HEK293 (cell line): Measurements from ENCODE around the gene TNKS2.

Experiments
- FEZF1 ChIP-seq: fragments of 450-650 bp; formaldehyde crosslinking; IDR thresholded peaks from 2 replicates; pipeline ENCODE4 v1.5.1; 2016; ENCODE audit warnings: missing biosample characterization, missing genetic modification characterization
- KLF10 ChIP-seq: fragments of 450-650 bp; IDR thresholded peaks from 2 replicates; pipeline ENCODE4 v1.5.1; 2018; ENCODE audit warnings: missing biosample characterization, mild to moderate bottlenecking, missing genetic modification characterization
- KLF16 ChIP-seq: fragments of 450-650 bp; formaldehyde crosslinking; IDR thresholded peaks from 2 replicates; pipeline ENCODE4 v1.5.1; 2017; ENCODE audit warnings: missing biosample characterization, missing genetic modification characterization
- KLF8 ChIP-seq: fragments of 450-650 bp; formaldehyde crosslinking; IDR thresholded peaks from 2 replicates; pipeline ENCODE4 v1.5.1; 2016; ENCODE audit warnings: missing biosample characterization, missing genetic modification characterization
- PRDM6 ChIP-seq: fragments of 450-650 bp; formaldehyde crosslinking; IDR thresholded peaks from 2 replicates; pipeline ENCODE4 v1.5.1; 2017; ENCODE audit warnings: missing biosample characterization, missing genetic modification characterization
- SALL2 ChIP-seq: fragments of 450-650 bp; formaldehyde crosslinking; IDR thresholded peaks from 2 replicates; pipeline ENCODE4 v1.5.0; 2017; ENCODE audit warnings: missing biosample characterization, mild to moderate bottlenecking, missing genetic modification characterization, borderline replicate concordance
- SETDB1 ChIP-seq: IDR thresholded peaks from one replicate; pipeline ENCODE4 v1.6.1; 2017; ENCODE audit warnings: mild to moderate bottlenecking, low read length, moderate library complexity, mixed read lengths; ENCODE audit not compliant: insufficient read length
- SP3 ChIP-seq: fragments of 450-650 bp; formaldehyde crosslinking; IDR thresholded peaks from 2 replicates; pipeline ENCODE4 v1.5.1; 2016; ENCODE audit warnings: missing biosample characterization, missing genetic modification characterization
- TRIM28 ChIP-seq: IDR thresholded peaks from 2 replicates; pipeline ENCODE4 v1.6.1; 2011; ENCODE audit warnings: low read length, control low read depth, borderline replicate concordance
- TSHZ1 ChIP-seq: fragments of 450-650 bp; formaldehyde crosslinking; IDR thresholded peaks from 2 replicates; pipeline ENCODE4 v1.5.1; 2016; ENCODE audit warnings: missing biosample characterization, missing genetic modification characterization, borderline replicate concordance
- ZBTB10 ChIP-seq: fragments of 450-650 bp; formaldehyde crosslinking; IDR thresholded peaks from 2 replicates; pipeline ENCODE4 v1.5.1; 2016; ENCODE audit warnings: missing biosample characterization, missing genetic modification characterization
- ZBTB48 ChIP-seq: fragments of 450-650 bp; formaldehyde crosslinking; IDR thresholded peaks from 2 replicates; pipeline ENCODE4 v1.5.1; 2016; ENCODE audit warnings: missing biosample characterization, missing genetic modification characterization
- ZBTB8A ChIP-seq: fragments of 450-650 bp; formaldehyde crosslinking; IDR thresholded peaks from 2 replicates; pipeline ENCODE4 v1.5.1; 2016; ENCODE audit warnings: missing biosample characterization, missing genetic modification characterization
- ZFP37 ChIP-seq: fragments of 450-650 bp; formaldehyde crosslinking; IDR thresholded peaks from 2 replicates; pipeline ENCODE4 v1.5.1; 2016; ENCODE audit warnings: missing biosample characterization, missing genetic modification characterization
- ZFP69B ChIP-seq: fragments of 450-650 bp; formaldehyde crosslinking; IDR thresholded peaks from 2 replicates; pipeline ENCODE4 v1.5.1; 2016; ENCODE audit warnings: missing biosample characterization, missing genetic modification characterization
- ZNF121 ChIP-seq: fragments of 450-650 bp; formaldehyde crosslinking; IDR thresholded peaks from 2 replicates; pipeline ENCODE4 v1.5.1; 2016; ENCODE audit warnings: missing biosample characterization, missing genetic modification characterization
- ZNF140 ChIP-seq: fragments of 450-650 bp; formaldehyde crosslinking; IDR thresholded peaks from 2 replicates; pipeline ENCODE4 v1.5.1; 2016; ENCODE audit warnings: missing biosample characterization, missing genetic modification characterization
- ZNF146 ChIP-seq: fragments of 450-650 bp; formaldehyde crosslinking; IDR thresholded peaks from 2 replicates; pipeline ENCODE4 v1.5.1; 2016; ENCODE audit warnings: missing biosample characterization, missing genetic modification characterization
- ZNF211 ChIP-seq: fragments of 450-650 bp; formaldehyde crosslinking; IDR thresholded peaks from 2 replicates; pipeline ENCODE4 v1.5.1; 2016; ENCODE audit warnings: low read depth, missing biosample characterization, missing genetic modification characterization
- ZNF214 ChIP-seq: fragments of 450-650 bp; formaldehyde crosslinking; IDR thresholded peaks from 2 replicates; pipeline ENCODE4 v1.5.1; 2017; ENCODE audit warnings: missing biosample characterization, mild to moderate bottlenecking, missing genetic modification characterization, borderline replicate concordance
- ZNF335 ChIP-seq: fragments of 450-650 bp; formaldehyde crosslinking; conservative IDR thresholded peaks from 2 replicates; pipeline ENCODE4 v1.5.1; 2016; ENCODE audit warnings: missing biosample characterization, missing genetic modification characterization
- ZNF488 ChIP-seq: fragments of 450-650 bp; formaldehyde crosslinking; IDR thresholded peaks from 2 replicates; pipeline ENCODE4 v1.5.1; 2016; ENCODE audit warnings: missing biosample characterization, missing genetic modification characterization
- ZNF513 ChIP-seq: fragments of 450-650 bp; IDR thresholded peaks from 2 replicates; pipeline ENCODE4 v1.5.1; 2018; ENCODE audit warnings: missing biosample characterization, missing genetic modification characterization
- ZNF530 ChIP-seq: fragments of 450-650 bp; formaldehyde crosslinking; IDR thresholded peaks from 2 replicates; pipeline ENCODE4 v1.5.1; 2016; ENCODE audit warnings: low read depth, missing biosample characterization, missing genetic modification characterization
- ZNF600 ChIP-seq: fragments of 450-650 bp; formaldehyde crosslinking; IDR thresholded peaks from 2 replicates; pipeline ENCODE4 v1.5.1; 2016; ENCODE audit warnings: missing biosample characterization, missing genetic modification characterization
- ZNF621 ChIP-seq: fragments of 450-650 bp; formaldehyde crosslinking; IDR thresholded peaks from 2 replicates; pipeline ENCODE4 v1.5.1; 2017; ENCODE audit warnings: missing biosample characterization, missing genetic modification characterization
- ZNF654 ChIP-seq: fragments of 450-650 bp; formaldehyde crosslinking; IDR thresholded peaks from 2 replicates; pipeline ENCODE4 v1.5.1; 2016; ENCODE audit warnings: low read depth, missing biosample characterization, missing genetic modification characterization
- ZNF660 ChIP-seq: fragments of 450-650 bp; IDR thresholded peaks from 2 replicates; pipeline ENCODE4 v1.5.1; 2018; ENCODE audit warnings: missing biosample characterization, mild to moderate bottlenecking, missing genetic modification characterization
- ZNF707 ChIP-seq: fragments of 450-650 bp; formaldehyde crosslinking; IDR thresholded peaks from 2 replicates; pipeline ENCODE4 v1.5.1; 2016; ENCODE audit warnings: missing biosample characterization, missing genetic modification characterization
- ZNF777 ChIP-seq: fragments of 450-650 bp; formaldehyde crosslinking; IDR thresholded peaks from 2 replicates; pipeline ENCODE4 v1.5.1; 2017; ENCODE audit warnings: missing biosample characterization, missing genetic modification characterization, borderline replicate concordance

Gene TNKS2

GRCh38 chr10:91901784-91902677 lies 103.8 kb downstream of the TNKS2 start (continued):
- TF ChIP-seq PRDM6 (tag by site-specific recombination) = peak; percentile 92
- peak; percentile 88; the same call in 1 of the 2 replicates for TF ChIP-seq TRIM28
- TF ChIP-seq ZNF335 (tag by site-specific recombination) = peak; percentile 32; the same call in 1 of the 2 replicates
- TF ChIP-seq ZNF660 (tag by site-specific recombination) = 0 out of 2 replicates have a peak, but pooled peaks have one; percentile 50
- TF ChIP-seq ZBTB48 (tag by site-specific recombination) = no peak
- TF ChIP-seq ZNF488 (tag by site-specific recombination) = no peak
- TF ChIP-seq ZNF777 (tag by site-specific recombination) = no peak
- no peak for TF ChIP-seq ZFP37
- no peak for TF ChIP-seq ZNF140 (tag by site-specific recombination)
- no peak for TF ChIP-seq ZBTB10
- TF ChIP-seq SP3 (tag by site-specific recombination) = 0 out of 2 replicates have a peak, but pooled peaks have one; percentile 27
- TF ChIP-seq KLF8 (tag by site-specific recombination) = 0 out of 2 replicates have a peak, but pooled peaks have one; percentile 20
- no peak for TF ChIP-seq ZNF707 (tag by site-specific recombination)
- no peak for TF ChIP-seq ZNF146 (tag by site-specific recombination)
- no peak for TF ChIP-seq ZNF530 (tag by site-specific recombination)
- TF ChIP-seq KLF10 = 0 out of 2 replicates have a peak, but pooled peaks have one; percentile 33
- TF ChIP-seq ZBTB8A (tag by site-specific recombination) = no peak
- no peak for TF ChIP-seq KLF16 (tag by site-specific recombination)
- no peak for TF ChIP-seq ZNF121 (tag by site-specific recombination)
- TF ChIP-seq FEZF1 = peak; percentile 39; the same call in 1 of the 2 replicates
- TF ChIP-seq ZNF600 = peak; percentile 87
- 0 out of 2 replicates have a peak, but pooled peaks have one; percentile 21 for TF ChIP-seq TSHZ1 (tag by site-specific recombination)
- no peak for TF ChIP-seq ZNF621 (tag by site-specific recombination)
- no peak for TF ChIP-seq SALL2 (tag by site-specific recombination)
- no peak for TF ChIP-seq ZNF214 (tag by site-specific recombination)
- TF ChIP-seq ZNF513 (tag by site-specific recombination) = no peak
- TF ChIP-seq ZNF654 (tag by site-specific recombination) = peak; percentile 4; the same call in 1 of the 2 replicates
- TF ChIP-seq SETDB1 = peak; percentile 82
- TF ChIP-seq ZFP69B (tag by site-specific recombination) = peak; percentile 76
- TF ChIP-seq ZNF211 (tag by site-specific recombination) = 0 out of 2 replicates have a peak, but pooled peaks have one; percentile 57
